Left cardiac atrium (tissue), 4 donors: Measurements from ENCODE around the gene CCDC74A. TPM values are rescaled to one million over a fixed set of nuclear protein-coding genes. Genes with fewer than 3 reads are reported as not detected.
"Not testable (repeated sequence)": the region's sequence is repeated elsewhere in the genome, so short reads cannot be mapped to it uniquely, and the experiment has no call there.

Source experiments
- ATAC-seq, 2 donors: fragments of 200-7000 bp; cut with Tn5 transposase; one replicate each; pipeline ENCODE4 v1.9.1; 2020; ENCODE audit warnings: mild to moderate bottlenecking in 2 of 2, moderate library complexity in 2 of 2
- DNase-seq: peaks from one replicate; pipeline ENCODE4 v3.0.0-alpha.2; 2020
- intact Hi-C, 2 donors: fragments of 100-400 bp; cut with DNase I; formaldehyde crosslinking; loops; one replicate each; pipeline versions ENCODE4 v1.14.1 to v1.15.1; 2022 to 2023
- total RNA-seq, 2 donors: library from RNA; stranded (reverse); fragmentation: NEBNext Ultra II Directional; extraction: Animal tissue kit (Norgen Biotek cat#: 25700); gene quantifications; one replicate each; pipeline ENCODE4 v1.2.1, GENCODE V29; 2021
- donor health status: DM: no; HTN: yes; CAD: no.
- donor health status: DM: no; HTN: yes; CAD: no; lungs with severe emphysema.
- donor health status: DM: yes; HTN: yes; CAD: no.
- donor health status: Dilated cardiomyopathy.

Gene CCDC74A
- total RNA-seq, 2 donors from 2014 or later = 0.71 to 0.94 TPM

- not testable (repeated sequence) for ATAC-seq, DNase-seq
- intact Hi-C loops = loop anchor here in 1 of 2 donors (10.0 kb wide), 1 partner anchor 105 kb away; no protein-coding TSS in a partner anchor
Measured at GRCh38 chr2:131519871-131520470, 7.7 kb upstream of the CCDC74A start.

DNA sequence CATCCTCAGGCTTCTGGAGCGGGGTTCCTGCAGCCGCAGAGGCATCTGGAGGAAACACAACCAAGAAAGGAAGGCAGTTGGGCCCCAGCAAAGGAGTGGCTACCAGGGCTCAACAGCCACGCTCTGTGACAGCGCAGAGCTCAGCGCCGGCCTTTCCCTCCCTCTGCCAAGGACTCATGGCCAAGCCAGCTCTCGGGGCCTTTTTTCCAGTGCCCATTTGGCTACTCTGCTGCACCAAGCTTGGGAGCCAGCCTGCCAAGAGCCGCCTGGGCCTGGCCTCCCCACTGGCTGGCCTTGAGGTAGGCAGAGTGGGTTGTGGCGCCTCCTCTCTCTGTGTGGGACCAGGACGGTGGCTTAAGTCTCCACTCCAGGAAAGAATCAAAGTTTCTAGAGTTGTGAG lies 7.2 kb upstream of the CCDC74A start:
- intact Hi-C loops = no loop called here
- DNase-seq (no peak), ATAC-seq (no peak)

DNA sequence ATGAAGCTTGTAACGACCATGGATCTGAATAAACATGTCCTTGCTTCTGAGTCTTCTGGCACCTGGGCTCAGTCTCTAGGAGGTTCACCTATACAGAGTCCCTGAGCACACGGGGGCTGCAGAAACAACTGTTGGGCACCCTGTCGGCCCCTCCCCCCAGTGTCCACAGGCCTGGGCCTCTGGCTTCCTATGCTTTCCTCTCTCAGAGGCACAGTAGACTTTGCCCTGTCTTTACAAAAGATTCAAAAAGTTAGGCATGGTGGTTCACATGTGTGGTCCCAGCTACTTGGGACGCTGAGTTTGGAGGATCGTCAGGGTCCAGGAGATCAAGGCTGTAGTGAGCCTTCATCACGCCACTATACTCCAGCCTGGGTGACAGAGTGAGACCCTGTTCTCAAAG lies 6.2 kb upstream of the CCDC74A start:
- intact Hi-C loops, DNase-seq, ATAC-seq: not testable (repeated sequence)

- peak; percentile 39 to 46 for ATAC-seq
- intact Hi-C loops = no loop called here
- peak; percentile 29 for DNase-seq
Measured at GRCh38 chr2:131521961-131522781, 5.5 kb upstream of the CCDC74A start.

- DNase-seq, intact Hi-C loops, ATAC-seq: not testable (repeated sequence)
Measured at GRCh38 chr2:131525256-131525655, 2.4 kb upstream of the CCDC74A start.

DNA sequence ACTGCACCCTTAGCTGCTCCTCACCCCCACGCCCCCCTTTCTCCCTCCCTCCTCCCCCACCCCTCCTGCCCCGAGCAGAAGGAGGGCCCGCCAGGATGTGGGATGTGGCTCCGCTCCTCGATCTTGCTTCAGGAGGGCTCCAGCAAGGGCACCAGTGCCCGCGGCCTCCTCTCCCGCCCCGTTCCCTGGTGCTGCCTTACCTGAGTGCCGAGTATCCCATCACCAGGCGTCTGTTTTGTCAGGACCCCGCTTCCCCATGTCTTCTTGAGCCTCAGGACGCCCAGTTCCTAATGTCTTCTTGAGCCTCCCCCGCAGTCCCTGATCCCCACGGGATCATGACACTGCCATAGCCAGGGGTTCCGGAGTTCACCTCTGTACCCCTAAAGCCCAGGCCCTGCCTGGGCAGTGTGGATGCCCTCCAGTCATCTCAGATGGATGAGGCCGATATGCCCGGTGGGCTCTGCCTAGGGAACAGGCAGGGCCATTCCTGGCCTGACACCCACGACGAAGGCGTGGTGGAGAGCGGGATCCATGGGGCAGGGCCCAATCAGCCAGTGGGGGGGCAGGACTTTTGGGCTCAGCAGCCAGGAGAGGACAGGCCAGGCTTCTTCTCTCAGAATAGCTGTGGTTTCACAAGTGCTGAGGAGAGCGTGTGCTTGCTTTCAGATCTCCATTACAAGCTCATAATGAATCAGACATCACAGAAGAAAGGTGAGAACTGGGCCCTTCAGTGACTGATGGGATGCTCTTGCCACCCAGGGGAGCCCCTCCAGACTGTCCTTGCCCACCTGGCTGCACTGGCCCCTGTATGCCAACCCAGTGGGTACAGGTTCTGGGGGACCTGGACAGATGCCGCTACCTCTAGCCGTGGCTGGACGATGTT lies 1.5 kb downstream of the CCDC74A start:
- ATAC-seq, intact Hi-C loops, DNase-seq: not testable (repeated sequence)

GRCh38 chr2:131529864-131530445 lies 2.3 kb downstream of the CCDC74A start:
- DNase-seq, intact Hi-C loops, ATAC-seq: not testable (repeated sequence)

GRCh38 chr2:131530626-131531344 lies 3.1 kb downstream of the CCDC74A start:
- ATAC-seq, intact Hi-C loops, DNase-seq: not testable (repeated sequence)

- intact Hi-C loops, ATAC-seq: not testable (repeated sequence)
Measured at GRCh38 chr2:131531547-131532185, 4.0 kb downstream of the CCDC74A start.

GRCh38 chr2:131532723-131533608 lies 5.3 kb downstream of the CCDC74A start:
- ATAC-seq, DNase-seq, intact Hi-C loops: not testable (repeated sequence)

More at GRCh38 chr2:131531547-131532185, 4.0 kb downstream of the CCDC74A start:
- DNase-seq = not testable (repeated sequence)

DNA sequence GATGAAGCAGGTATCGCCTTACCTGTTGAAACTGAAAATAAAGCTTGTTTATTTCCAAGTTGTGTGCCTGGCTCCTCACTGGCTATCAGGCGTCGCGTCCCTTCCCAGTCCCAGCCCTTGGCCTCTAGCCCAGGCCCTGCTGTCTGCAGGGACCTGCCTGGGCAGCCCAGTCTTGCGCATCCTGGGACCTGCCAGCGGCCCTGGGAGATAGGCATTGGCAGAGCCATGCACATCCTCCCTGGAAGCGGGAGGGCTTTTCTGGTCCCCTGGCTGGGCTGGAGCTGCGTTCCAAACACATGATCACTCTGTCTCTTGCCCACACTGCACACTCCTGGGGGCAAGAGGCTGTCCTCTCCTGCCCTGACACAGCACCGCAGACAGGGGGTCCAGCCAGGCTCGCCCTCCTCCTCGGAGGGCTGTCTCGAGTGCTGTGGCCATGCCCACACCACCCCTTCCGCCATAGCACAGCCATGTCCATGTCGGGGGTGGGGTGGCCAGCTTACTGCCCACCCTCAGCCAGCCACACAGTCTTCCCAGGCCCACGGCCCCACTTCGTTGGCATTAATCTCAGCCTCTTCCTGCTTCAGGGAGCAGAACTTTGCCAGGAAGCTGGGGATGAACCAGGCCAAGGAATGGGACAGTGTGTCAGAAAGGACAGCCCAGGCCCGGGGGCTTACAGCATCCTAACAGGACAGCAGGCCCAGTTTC lies 6.1 kb downstream of the CCDC74A start:
- ATAC-seq = peak in 1 of 2 donors; percentile 51
- intact Hi-C loops = not testable (repeated sequence)

DNA sequence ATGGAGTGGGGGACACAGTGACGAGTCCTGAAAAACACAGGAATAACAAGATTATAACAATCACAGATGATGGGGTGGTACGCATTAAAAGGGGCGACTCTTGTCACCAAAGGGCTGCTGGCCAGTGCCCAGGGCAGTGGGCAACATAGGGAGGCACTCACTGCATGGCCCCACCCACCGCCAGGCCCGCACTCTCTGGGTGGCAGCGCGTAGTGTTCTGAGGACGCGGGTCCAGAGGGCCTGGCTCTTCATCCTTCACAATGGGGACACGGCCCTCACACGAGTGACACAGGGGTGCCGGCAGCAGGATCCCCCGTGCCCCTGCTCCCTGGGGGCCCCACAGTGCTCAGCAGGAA lies 6.6 kb downstream of the CCDC74A start:
- ATAC-seq, intact Hi-C loops: not testable (repeated sequence)

More for the DNA sequence above, 6.1 kb downstream of the CCDC74A start:
- not testable (repeated sequence) for DNase-seq

GRCh38 chr2:131534965-131535364 lies 7.3 kb downstream of the CCDC74A start:
- intact Hi-C loops, DNase-seq, ATAC-seq: not testable (repeated sequence)

More for the DNA sequence above, 6.6 kb downstream of the CCDC74A start:
- not testable (repeated sequence) for DNase-seq

DNA sequence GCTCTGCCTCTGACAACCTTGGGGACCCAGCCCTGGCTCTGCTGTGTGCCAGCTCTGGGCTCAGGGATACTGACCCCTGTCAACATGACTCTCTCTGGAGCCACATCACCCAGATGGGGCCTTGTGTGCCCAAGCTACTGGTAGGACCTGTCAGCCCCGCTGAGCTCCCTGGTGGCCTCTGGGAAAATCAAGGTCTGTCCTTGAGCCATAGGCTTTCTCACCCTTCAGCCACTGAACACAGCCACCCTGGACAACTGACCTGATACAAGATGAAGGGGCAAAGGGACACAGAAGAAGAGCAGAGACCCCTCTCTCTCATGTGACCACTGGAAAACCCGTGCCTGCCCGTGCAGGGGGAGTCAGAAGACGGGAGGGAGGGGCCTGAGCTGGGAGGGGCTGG lies 7.8 kb downstream of the CCDC74A start:
- ATAC-seq (no peak), DNase-seq (no peak)
- intact Hi-C loops = no loop called here

- ATAC-seq, intact Hi-C loops, DNase-seq: not testable (repeated sequence)
Measured at GRCh38 chr2:131535951-131536826, 8.5 kb downstream of the CCDC74A start.
